ENCODE data around the gene TIFAB.

The TIFAB gene

GRCh38 chr5:135481909-135482311 is 29.8 kb upstream of the TIFAB start:
- no peak overlapping the region for H3K4me3 ChIP-seq (ENCODE audit: low read depth, low read length)
- DNase-seq (ENCODE audit: low read depth, low spot score) = no peak
- in situ Hi-C loops (cut with HindIII; ENCODE audit: low sequenced_read_pairs) = no loop called here
- no peak for TF ChIP-seq CTCF (IDR thresholded peaks at IDR 0.05; ENCODE audit: low read depth, low read length)

GRCh38 chr5:135481387-135481786 is 29.2 kb upstream of the TIFAB start:
- TF ChIP-seq CTCF (IDR thresholded peaks at IDR 0.05; ENCODE audit: low read depth, low read length) = no peak
- in situ Hi-C loops (cut with HindIII; ENCODE audit: low sequenced_read_pairs) = no loop called here

GRCh38 chr5:135480511-135480910 is 28.4 kb upstream of the TIFAB start:
- TF ChIP-seq CTCF (IDR thresholded peaks at IDR 0.05; ENCODE audit: low read depth, low read length) = no peak
- H3K4me3 ChIP-seq (ENCODE audit: low read depth, low read length) = no peak overlapping the region
- in situ Hi-C loops (cut with HindIII; ENCODE audit: low sequenced_read_pairs) = no loop called here
- no peak for DNase-seq (ENCODE audit: low read depth, low spot score)

More at GRCh38 chr5:135481387-135481786, 29.2 kb upstream of the TIFAB start:
- no peak for DNase-seq (ENCODE audit: low read depth, low spot score)
- H3K4me3 ChIP-seq (ENCODE audit: low read depth, low read length) = no peak overlapping the region

GRCh38 chr5:135478938-135479337 is 26.8 kb upstream of the TIFAB start:
- TF ChIP-seq CTCF (IDR thresholded peaks at IDR 0.05; ENCODE audit: low read depth, low read length) = no peak
- DNase-seq (ENCODE audit: low read depth, low spot score) = no peak
- H3K4me3 ChIP-seq (ENCODE audit: low read depth, low read length) = no peak overlapping the region
- in situ Hi-C loops (cut with HindIII; ENCODE audit: low sequenced_read_pairs) = no loop called here

- DNase-seq (ENCODE audit: low read depth, low spot score) = no peak
- H3K4me3 ChIP-seq (ENCODE audit: low read depth, low read length) = no peak overlapping the region
- in situ Hi-C loops (cut with HindIII; ENCODE audit: low sequenced_read_pairs) = no loop called here
- no peak for TF ChIP-seq CTCF (IDR thresholded peaks at IDR 0.05; ENCODE audit: low read depth, low read length)
Observed at GRCh38 chr5:135477613-135478066, 25.5 kb upstream of the TIFAB start.

- no peak for DNase-seq (ENCODE audit: low read depth, low spot score)
- in situ Hi-C loops (cut with HindIII; ENCODE audit: low sequenced_read_pairs) = no loop called here
- TF ChIP-seq CTCF (IDR thresholded peaks at IDR 0.05; ENCODE audit: low read depth, low read length) = no peak
- no peak overlapping the region for H3K4me3 ChIP-seq (ENCODE audit: low read depth, low read length)
Observed at GRCh38 chr5:135476615-135477581, 24.7 kb upstream of the TIFAB start.

All from astrocyte of the spinal cord (primary cell).